ENCODE results near the gene PTK7.

GRCh38 chr6:43089874-43090558, 13.9 kb downstream of the PTK7 start:
- TF ChIP-seq, protein P1, sequence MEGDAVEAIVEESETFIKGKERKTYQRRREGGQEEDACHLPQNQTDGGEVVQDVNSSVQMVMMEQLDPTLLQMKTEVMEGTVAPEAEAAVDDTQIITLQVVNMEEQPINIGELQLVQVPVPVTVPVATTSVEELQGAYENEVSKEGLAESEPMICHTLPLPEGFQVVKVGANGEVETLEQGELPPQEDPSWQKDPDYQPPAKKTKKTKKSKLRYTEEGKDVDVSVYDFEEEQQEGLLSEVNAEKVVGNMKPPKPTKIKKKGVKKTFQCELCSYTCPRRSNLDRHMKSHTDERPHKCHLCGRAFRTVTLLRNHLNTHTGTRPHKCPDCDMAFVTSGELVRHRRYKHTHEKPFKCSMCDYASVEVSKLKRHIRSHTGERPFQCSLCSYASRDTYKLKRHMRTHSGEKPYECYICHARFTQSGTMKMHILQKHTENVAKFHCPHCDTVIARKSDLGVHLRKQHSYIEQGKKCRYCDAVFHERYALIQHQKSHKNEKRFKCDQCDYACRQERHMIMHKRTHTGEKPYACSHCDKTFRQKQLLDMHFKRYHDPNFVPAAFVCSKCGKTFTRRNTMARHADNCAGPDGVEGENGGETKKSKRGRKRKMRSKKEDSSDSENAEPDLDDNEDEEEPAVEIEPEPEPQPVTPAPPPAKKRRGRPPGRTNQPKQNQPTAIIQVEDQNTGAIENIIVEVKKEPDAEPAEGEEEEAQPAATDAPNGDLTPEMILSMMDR (IDR thresholded peaks at IDR 0.05) = no peak
- no peak for TF ChIP-seq POLR2A (IDR thresholded peaks at IDR 0.05)
